WTC11 (cell line): ENCODE results near the gene BAIAP2L1.

Experiments
- ATF3 ChIP-seq: sonication (generic); formaldehyde crosslinking; conservative IDR thresholded peaks from 2 replicates; pipeline ENCODE4 v1.8.1; 2022; ENCODE audit warnings: mild to moderate bottlenecking, missing genetic modification reagents
- CBFB ChIP-seq: sonication (generic); formaldehyde crosslinking; IDR thresholded peaks from 2 replicates; pipeline ENCODE4 v1.8.1; 2022; ENCODE audit warnings: mild to moderate bottlenecking, low read depth, missing genetic modification reagents
- CREB1 ChIP-seq: sonication (generic); formaldehyde crosslinking; IDR thresholded peaks from 2 replicates; pipeline ENCODE4 v1.8.0; 2023; ENCODE audit warnings: mild to moderate bottlenecking, missing genetic modification reagents
- CTCF ChIP-seq: fragments of 200-600 bp; IDR thresholded peaks from 2 replicates; pipeline ENCODE4 v1.8.0; 2022; ENCODE audit warnings: antibody characterized with exemption
- NFYB ChIP-seq: sonication (generic); formaldehyde crosslinking; conservative IDR thresholded peaks from 2 replicates; pipeline ENCODE4 v1.8.0; 2022; ENCODE audit warnings: low read depth, missing genetic modification reagents
- NR2C2 ChIP-seq: sonication (generic); formaldehyde crosslinking; IDR thresholded peaks from 2 replicates; pipeline ENCODE4 v1.8.0; 2022; ENCODE audit warnings: mild to moderate bottlenecking, missing genetic modification reagents
- PREB ChIP-seq: sonication (generic); formaldehyde crosslinking; IDR thresholded peaks from 2 replicates; pipeline ENCODE4 v1.8.1; 2022; ENCODE audit warnings: mild to moderate bottlenecking, missing genetic modification reagents, moderate library complexity, borderline replicate concordance
- TEAD4 ChIP-seq: sonication (generic); formaldehyde crosslinking; IDR thresholded peaks from 2 replicates; pipeline ENCODE4 v1.8.0; 2022; ENCODE audit warnings: mild to moderate bottlenecking, missing genetic modification reagents
- ZBTB43 ChIP-seq: sonication (generic); formaldehyde crosslinking; IDR thresholded peaks from 2 replicates; pipeline ENCODE4 v1.8.1; 2023; ENCODE audit warnings: mild to moderate bottlenecking, missing genetic modification reagents
- ZNF121 ChIP-seq: sonication (generic); formaldehyde crosslinking; IDR thresholded peaks from 2 replicates; pipeline ENCODE4 v1.8.0; 2023; ENCODE audit warnings: missing genetic modification reagents
- ZNF281 ChIP-seq: sonication (generic); formaldehyde crosslinking; IDR thresholded peaks from 2 replicates; pipeline ENCODE4 v1.8.0; 2023; ENCODE audit warnings: mild to moderate bottlenecking, missing genetic modification reagents

GRCh38 chr7:98257701-98258100, 143.2 kb downstream of the BAIAP2L1 start:
- TF ChIP-seq TEAD4 (CRISPR knock-in tag) (no peak), CTCF (no peak), ZNF281 (CRISPR knock-in tag) (no peak), ATF3 (CRISPR knock-in tag) (no peak), CREB1 (no peak), ZNF121 (CRISPR knock-in tag) (no peak), PREB (CRISPR knock-in tag) (no peak), CBFB (CRISPR knock-in tag) (no peak), NR2C2 (CRISPR knock-in tag) (no peak), NFYB (CRISPR knock-in tag) (no peak), ZBTB43 (CRISPR knock-in tag) (no peak)
